GM21515 (cell line): ENCODE data around the gene ARMH1.
A peak's percentile ranks its signal among the peaks of the same experiment; 100 is the strongest.
"Not testable (repeated sequence)": the region's sequence is repeated elsewhere in the genome, so short reads cannot be mapped to it uniquely, and the experiment has no call there.

ENCODE experiments used
- ATAC-seq: cut with Tn5 transposase; IDR thresholded peaks from one replicate; pipeline ENCODE4 v1.9.1; 2021; ENCODE audit not compliant: unreplicated experiment

ARMH1 gene

GRCh38 chr1:44720281-44720680 lies 45.8 kb downstream of the ARMH1 start:
- ATAC-seq = no peak

DNA sequence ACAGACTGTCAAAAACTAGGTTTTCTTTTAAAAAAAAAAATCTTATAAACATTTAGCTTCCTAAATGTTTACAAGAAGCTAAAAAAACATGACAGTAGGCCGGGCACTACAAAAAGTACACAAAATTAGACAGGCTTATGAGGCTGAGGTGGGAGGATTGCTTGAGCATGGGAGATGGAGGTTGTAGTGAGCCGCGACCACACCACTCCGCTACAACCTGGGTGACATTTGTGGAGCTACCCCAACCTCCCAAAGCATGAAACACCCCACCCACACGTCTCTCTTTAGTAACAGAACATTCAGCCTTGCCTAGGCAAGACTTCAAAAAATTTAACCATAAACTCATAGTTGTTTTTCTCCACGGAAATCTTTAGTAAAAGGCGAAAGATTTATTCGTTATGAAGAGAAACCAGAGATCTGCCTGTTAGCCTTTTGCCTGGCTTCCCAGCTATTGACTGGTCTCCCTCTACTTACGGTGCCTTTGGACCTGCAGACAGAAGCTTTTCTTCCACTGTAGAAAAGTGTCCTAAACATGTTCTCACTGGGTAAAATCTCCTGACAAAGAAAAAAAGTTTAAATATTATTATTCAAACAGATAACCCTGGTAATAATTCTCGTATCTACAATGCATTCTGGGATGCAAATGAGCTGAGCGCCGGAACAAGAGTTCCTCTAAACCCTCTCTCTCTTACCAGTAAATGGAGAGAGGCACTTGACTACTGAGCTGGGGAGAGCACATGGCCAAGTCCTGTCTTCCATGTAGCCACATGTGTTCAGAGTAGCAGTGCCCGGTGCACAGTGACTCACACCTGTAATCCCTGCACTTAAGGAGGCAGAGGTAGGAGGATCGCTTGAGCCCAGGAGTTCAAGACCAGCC lies 47.2 kb downstream of the ARMH1 start:
- peak; percentile 64 for ATAC-seq

GRCh38 chr1:44723064-44723463 lies 48.5 kb downstream of the ARMH1 start:
- ATAC-seq = no peak

DNA sequence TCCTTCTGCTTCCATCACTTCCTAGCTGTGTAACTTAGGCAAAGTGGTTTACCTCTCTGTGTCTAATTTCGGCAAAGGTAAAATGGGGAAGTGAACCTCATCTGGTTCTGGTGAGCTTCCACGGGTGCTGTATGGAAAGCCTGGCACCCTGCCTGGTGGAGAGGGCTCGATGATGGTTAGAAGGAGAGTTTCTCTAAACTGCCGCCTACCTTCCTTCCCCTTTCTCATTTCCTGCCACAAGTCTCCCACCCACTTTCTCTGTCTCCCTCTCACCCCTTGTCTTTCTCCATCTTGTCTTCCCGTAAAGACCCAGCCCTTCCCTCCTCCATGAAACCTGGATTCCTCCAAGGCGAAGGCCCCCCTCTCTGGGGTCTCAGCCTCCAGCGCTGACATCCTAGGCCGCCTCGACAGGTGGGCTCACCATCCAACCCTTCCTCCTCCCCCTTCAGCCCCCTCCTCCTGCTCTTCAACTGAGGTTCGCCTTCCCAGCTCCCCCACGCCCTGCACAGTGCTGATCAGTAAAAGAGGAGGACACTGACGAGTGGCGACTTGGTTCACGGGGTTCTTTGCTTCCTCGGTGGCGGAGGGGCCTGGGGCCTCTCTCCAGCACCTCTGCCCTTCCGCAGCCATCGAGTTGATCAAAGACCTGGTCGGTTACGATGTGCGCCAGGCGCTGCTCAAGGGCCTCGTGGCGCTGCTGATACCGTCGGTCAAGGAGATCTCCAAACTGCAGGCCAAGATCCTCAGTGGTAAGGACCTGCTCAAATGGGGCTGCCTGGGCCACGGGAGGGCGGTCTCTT lies 49.2 kb downstream of the ARMH1 start:
- ATAC-seq = no peak

- ATAC-seq = no peak
Observed at GRCh38 chr1:44724296-44724954, 49.9 kb downstream of the ARMH1 start.

DNA sequence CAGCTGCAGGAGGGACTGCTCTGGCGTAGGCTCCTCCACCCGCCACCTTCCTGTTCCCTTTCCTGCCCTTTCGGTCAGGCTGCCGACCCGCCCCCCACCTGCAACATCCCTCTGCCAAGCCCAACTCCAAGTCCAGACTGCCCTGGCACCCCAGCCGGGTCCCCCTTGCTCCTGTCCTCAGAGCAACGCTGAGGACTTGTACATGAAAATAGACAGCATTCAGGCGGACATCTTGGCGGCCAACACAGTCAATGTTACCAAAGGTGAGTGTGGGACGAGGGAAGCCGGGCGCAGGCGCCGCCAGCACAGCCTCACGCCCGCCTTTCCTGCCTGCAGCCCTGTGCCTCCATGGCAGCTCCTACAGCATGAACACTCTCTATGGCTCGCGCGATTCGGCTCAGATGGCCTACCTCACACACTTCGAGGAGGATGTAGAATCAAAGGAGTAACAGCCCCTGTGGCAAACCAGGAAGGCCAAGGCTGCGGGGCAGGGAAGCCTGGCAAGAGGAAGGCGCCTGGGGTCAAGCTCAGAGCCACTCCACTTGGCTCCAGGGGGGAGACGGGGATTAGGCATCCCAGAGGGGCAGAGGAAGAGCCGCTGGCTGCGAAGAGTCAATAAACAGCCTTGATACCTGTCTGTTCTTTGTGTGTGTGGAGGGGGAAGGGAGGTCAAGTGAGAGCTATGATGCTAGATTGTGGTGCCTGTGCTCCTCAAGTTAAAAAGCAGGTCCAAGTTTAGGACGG lies 50.6 kb downstream of the ARMH1 start:
- ATAC-seq = no peak

DNA sequence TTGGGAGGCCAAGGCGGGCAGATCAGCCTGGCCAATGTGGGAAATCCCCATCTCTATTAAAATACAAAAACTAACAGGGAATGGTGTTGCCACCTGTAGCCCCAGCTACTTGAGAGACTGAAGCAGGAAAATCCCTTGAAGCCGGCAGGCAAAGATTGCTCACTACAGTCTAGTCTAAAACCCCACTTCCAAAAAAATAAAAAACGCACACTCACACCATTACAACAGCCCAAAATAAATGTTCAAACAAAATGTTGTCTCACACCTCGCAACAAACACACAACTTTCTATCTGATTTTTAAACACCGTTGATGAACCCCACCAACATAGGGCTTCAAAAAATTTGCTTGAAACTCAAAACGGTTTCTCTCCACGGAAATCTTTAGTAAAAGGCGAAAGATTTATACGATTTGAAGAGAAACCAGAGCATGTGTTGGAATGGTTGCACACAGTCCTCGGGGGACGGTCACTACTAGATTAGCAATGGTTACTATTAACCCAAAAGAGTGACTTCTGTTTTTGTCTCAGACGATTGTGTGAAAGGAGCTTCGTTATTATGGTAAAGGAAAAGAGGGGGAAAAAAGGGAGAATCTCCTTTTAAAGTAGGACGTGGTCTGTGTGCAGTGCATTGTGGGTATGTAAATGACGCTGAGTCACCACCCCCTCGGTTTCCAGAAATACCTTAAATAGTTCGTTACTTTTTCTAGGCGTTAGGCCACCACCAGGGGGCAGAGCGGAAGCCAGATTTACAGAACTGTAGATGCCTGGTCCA lies 56.4 kb downstream of the ARMH1 start, which contains the start of gene RNU5D-1:
TSS of gene RNU5D-1 (minus strand) at position 430 of the 772 bp plus-strand sequence.
- ATAC-seq = peak; percentile 72

DNA sequence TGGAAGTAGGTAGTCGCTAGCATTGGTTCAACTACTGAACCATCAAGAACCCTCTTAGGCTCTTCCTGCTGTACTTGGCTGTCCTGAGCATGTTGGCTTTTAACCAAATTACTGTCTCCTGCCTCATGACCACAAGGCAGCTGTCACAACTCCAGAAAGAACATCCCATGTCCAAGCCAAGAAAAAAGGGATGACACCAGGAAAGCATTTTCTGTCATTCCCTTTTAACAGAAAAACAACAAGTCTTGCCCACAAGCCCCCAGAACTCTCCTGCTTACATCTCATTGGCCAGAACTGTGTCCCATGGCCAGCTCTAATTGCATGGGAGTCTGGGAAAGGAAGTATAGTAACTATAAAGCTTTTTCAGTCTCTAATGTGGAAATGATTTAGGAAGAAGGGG lies 58.9 kb downstream of the ARMH1 start:
- no peak for ATAC-seq

- ATAC-seq = no peak
Observed at GRCh38 chr1:44733784-44734183, 59.3 kb downstream of the ARMH1 start.

DNA sequence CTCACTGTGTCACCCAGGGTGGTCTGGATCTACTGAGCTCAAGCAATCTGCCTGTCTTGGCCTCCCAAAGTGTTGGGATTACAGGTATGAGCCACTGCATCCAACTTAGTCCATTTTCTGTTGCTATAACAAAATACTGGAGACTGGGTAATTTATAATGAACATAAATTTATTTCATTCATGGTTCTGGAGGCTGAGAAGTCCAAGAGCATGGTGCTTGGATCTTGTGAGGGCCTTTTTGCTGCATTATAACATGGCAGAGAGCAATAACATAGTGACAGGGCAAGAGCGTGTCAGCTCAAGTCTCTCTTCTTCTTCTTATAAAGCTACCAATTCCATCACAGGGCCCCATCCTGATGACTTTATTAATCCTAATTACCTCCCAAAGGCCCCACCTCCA lies 61.5 kb downstream of the ARMH1 start:
- no peak for ATAC-seq

GRCh38 chr1:44738953-44739306 lies 64.4 kb downstream of the ARMH1 start:
- ATAC-seq = not testable (repeated sequence)

GRCh38 chr1:44739307-44740178 lies 65.0 kb downstream of the ARMH1 start, which contains the start of gene KIF2C:
Gene KIF2C, plus strand, starts transcription at chr1:44739837. Its CDS starts 96 bp downstream, at chr1:44739933.
- ATAC-seq = peak; percentile 93

DNA sequence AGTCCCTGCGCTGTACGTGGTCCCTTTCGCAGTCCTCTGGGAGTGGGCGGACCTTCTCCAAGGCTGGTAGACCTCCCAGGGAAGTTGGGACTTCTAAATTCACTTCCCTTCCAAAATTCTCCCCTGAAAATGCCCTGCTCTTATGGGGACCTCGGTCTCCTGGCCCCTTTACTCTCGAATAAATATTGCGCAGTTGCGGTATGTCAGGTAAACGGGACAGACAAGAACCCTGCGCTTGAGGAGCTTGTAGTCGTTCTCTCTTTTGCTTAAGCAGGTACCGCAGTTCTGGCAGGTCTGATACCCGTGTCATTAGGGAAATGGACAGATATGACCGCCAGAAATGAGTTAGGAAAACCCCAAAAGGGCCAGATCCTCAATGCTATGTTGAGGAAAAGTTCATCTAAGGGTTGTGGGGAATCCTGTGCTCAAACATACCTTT lies 65.7 kb downstream of the ARMH1 start:
- ATAC-seq = peak; percentile 13

GRCh38 chr1:44743211-44743610 lies 68.7 kb downstream of the ARMH1 start:
- no peak for ATAC-seq

DNA sequence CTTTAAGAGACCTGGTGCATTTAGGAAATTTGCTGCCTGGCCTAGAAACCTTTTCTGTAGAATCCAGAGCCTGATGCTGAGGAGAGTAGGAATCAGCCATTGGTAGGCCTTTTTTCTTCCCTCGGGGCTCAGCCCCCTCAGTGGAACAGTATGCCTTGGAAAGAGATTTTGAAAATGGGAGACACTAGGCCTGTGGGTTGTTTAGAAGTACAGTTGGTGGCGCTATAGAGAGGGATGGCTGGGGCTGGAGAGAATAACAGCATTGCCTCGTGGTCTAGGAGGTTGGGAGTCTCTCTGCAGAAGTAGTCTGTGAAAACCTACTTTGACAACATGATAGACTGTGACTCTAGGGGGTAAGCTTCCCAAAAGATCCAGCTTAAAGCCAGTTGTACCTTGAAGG lies 73.4 kb downstream of the ARMH1 start:
- no peak for ATAC-seq

GRCh38 chr1:44757420-44757819 lies 82.9 kb downstream of the ARMH1 start:
- ATAC-seq = no peak

- no peak for ATAC-seq
Observed at GRCh38 chr1:44759077-44759476, 84.6 kb downstream of the ARMH1 start.

- no peak for ATAC-seq
Observed at GRCh38 chr1:44760876-44761275, 86.4 kb downstream of the ARMH1 start.

- not testable (repeated sequence) for ATAC-seq
Observed at GRCh38 chr1:44766421-44766820, 91.9 kb downstream of the ARMH1 start.
